ENCODE measurements around the gene TFF2. TPM values are rescaled to one million over a fixed set of nuclear protein-coding genes. Genes with fewer than 3 reads are reported as not detected.
A peak's percentile ranks its signal among the peaks of the same experiment; 100 is the strongest.

Gene TFF2, protein sequence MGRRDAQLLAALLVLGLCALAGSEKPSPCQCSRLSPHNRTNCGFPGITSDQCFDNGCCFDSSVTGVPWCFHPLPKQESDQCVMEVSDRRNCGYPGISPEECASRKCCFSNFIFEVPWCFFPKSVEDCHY
- not detected for total RNA-seq

DNA sequence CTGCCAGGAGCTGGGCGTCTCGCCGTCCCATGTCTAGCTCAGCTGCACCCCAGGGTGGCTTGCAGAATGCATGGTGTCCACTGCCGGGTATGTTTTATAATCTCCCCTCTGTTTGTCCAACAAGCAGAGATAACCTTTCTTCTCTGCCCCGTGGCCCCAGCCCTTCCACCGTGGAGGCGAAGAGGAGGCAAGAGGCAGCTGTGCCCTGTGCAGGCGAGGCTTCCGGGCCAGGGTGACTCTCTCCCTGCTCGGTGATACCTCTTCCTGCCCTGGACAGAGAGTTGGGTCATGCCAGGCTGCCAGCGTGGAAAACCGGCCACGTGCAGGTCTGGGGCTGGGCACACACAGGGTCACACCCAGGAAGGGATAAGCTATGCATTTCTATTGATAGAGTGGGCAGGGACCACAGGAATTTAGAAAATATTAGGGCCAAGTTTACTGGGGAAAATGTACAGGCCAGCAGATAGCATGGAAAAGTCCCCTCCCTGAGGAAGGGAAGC, at the start of gene TFF2:
TFF2 (minus strand) TSS at position 68 of the 500 bp plus-strand sequence; CDS start at position 31, 37 bp downstream.
- H3K9me3 Mint-ChIP-seq (ENCODE audit: low read depth), result peaks cover 5% of the 10 kb centered on the region
- CTCF ChIA-PET, result no interaction called here
- ATAC-seq, result no peak
- H3K27ac Mint-ChIP-seq, result no peak within 1 kb of the TSS
- no peak for DNase-seq
- H3K4me1 Mint-ChIP-seq, result no peaks in the 10 kb centered on the region
- peaks cover 3% of the 10 kb centered on the region for H3K27me3 Mint-ChIP-seq
- no peaks in the 10 kb centered on the region for H3K36me3 Mint-ChIP-seq
- H3K4me3 Mint-ChIP-seq, result no peak within 1 kb of the TSS

DNA sequence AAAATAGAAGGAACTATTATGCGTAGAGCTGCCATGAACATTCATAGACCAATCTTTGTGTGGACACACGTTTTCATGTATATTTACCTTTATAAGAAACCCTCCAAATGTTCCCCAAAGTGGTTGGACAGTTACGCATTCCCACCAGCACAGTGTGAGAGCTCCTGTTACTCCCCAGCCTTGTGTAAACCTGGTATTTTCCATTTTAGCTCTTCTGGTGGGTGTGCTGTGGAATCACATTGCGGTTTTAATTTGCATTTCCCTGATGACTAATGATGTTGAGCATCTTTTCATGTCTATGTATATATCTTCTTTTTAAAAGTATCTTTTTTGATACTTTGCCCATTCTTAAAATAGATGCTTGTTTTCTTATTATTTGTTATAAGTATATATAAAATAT, 49.7 kb upstream of the TFF2 start:
- peak overlapping the region; percentile 30 for H3K4me3 Mint-ChIP-seq
- no peak for DNase-seq
- no peaks in the 10 kb centered on the region for H3K27me3 Mint-ChIP-seq
- peaks cover 42% of the 10 kb centered on the region for H3K36me3 Mint-ChIP-seq
- H3K9me3 Mint-ChIP-seq (ENCODE audit: low read depth), result peaks cover 7% of the 10 kb centered on the region
- H3K27ac Mint-ChIP-seq, result peak overlapping the region; percentile 45
- peaks cover 48% of the 10 kb centered on the region for H3K4me1 Mint-ChIP-seq
- CTCF ChIA-PET, result interaction anchor here (0.7 to 1.4 kb wide), 4 partner anchors 19 to 142 kb away, joined by 3 to 5 read pairs (median 3); no protein-coding TSS in a partner anchor
- peak; percentile 11 for ATAC-seq

DNA sequence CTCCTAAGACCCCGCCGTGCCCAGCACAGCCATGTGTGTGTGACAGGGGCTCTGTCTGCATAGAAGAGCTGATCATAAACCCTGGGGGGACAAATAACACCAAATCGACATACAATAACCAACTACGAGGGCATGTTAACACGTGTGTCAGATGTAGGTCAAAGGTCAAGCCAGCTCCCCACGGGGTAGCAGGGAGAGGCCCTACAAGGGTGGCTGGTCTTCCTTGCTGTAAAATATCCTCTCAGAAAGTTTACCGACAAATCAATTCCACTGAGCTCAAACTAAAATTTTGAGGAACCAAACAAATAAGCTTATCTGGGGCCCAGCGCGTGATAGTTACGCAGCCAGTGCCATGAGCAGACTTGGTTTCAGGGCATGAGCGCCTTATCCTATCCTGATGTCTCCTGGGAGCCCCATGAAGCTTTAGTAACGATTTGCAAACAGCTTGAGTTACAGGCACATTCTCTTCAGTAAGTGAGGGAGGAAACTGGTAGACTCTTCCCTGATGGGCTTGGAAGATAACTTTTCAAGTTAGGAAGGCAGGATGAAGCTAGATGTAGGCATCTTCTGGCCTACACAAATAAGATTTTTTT, 47.7 kb upstream of the TFF2 start:
- CTCF ChIA-PET, result interaction anchor here (1.2 to 1.8 kb wide), 3 partner anchors 17 to 89 kb away, joined by 5 to 11 read pairs (median 6); no protein-coding TSS in a partner anchor
- DNase-seq (no peak), ATAC-seq (no peak)
- Mint-ChIP-seq H3K9me3 (ENCODE audit: low read depth) (peaks cover 7% of the 10 kb centered on the region), H3K36me3 (peaks cover 30% of the 10 kb centered on the region), H3K4me3 (no peak overlapping the region), H3K27me3 (no peaks in the 10 kb centered on the region), H3K4me1 (peaks cover 48% of the 10 kb centered on the region), H3K27ac (peak overlapping the region; percentile 60)

GRCh38 chr21:42397746-42398394, 47.1 kb upstream of the TFF2 start:
- peak overlapping the region; percentile 60 for H3K27ac Mint-ChIP-seq
- H3K9me3 Mint-ChIP-seq (ENCODE audit: low read depth), result peaks cover 7% of the 10 kb centered on the region
- CTCF ChIA-PET, result interaction anchor here (1.2 to 1.8 kb wide), 2 partner anchors 16 to 88 kb away, joined by 5 to 11 read pairs; no protein-coding TSS in a partner anchor
- no peak for DNase-seq
- H3K4me3 Mint-ChIP-seq, result no peak overlapping the region
- H3K4me1 Mint-ChIP-seq, result peaks cover 52% of the 10 kb centered on the region
- H3K27me3 Mint-ChIP-seq, result no peaks in the 10 kb centered on the region
- no peak for ATAC-seq
- H3K36me3 Mint-ChIP-seq, result peaks cover 31% of the 10 kb centered on the region

GRCh38 chr21:42396799-42397745, 46.3 kb upstream of the TFF2 start:
- Mint-ChIP-seq H3K4me3 (no peak overlapping the region), H3K4me1 (peaks cover 52% of the 10 kb centered on the region), H3K9me3 (ENCODE audit: low read depth) (peaks cover 5% of the 10 kb centered on the region), H3K27me3 (no peaks in the 10 kb centered on the region), H3K27ac (no peak overlapping the region), H3K36me3 (peaks cover 34% of the 10 kb centered on the region)
- CTCF ChIA-PET, result interaction anchor here (0.7 to 1.6 kb wide), 2 partner anchors 17 to 53 kb away, joined by 3 read pairs; no protein-coding TSS in a partner anchor
- no peak for ATAC-seq
- DNase-seq, result no peak

DNA sequence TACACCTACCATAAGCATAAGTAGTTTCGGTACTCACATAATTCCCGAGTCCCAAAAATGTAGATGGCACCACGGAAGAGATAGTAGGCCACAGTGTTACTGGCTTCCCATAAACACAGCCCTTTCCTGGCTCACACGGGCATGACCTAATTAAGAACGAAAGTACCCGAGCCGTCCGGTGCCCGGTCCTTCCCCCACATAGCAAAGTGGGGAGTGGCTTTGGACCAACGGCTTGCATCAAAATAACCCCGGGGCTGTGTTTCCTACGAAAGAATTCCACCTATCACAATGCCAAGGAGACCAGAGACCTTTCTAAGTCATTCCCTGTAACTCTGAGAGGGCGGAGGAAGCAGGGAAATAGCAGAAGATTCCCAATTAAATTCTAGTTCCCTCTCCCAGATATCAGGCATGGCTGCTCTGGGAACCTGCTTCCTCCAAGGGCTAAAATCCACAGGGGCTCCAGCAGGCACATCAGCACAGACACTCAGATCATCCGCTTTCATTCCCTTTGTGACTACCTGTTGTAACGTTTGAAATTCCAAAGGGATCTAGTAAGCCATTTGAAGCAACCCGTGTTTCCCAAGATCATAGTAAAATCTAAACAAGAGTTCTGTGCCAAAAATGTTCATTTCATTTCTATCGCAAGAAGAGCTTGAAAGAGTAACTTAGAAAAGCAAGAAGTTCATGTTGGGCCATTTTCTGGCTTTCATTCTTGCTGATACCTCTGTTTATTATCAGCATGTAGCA, 45.3 kb upstream of the TFF2 start, which contains the start of gene TMPRSS3:
TMPRSS3 (minus strand) TSS at position 148 of the 747 bp plus-strand sequence. CDS start 635 bp downstream, outside the sequence.
- Mint-ChIP-seq H3K4me3 (no peak within 1 kb of the TSS), H3K27ac (no peak within 1 kb of the TSS), H3K4me1 (peaks cover 50% of the 10 kb centered on the region), H3K36me3 (peaks cover 28% of the 10 kb centered on the region), H3K9me3 (ENCODE audit: low read depth) (no peaks in the 10 kb centered on the region), H3K27me3 (no peaks in the 10 kb centered on the region)
- CTCF ChIA-PET, result interaction anchor here (0.7 to 1.6 kb wide), 2 partner anchors 16 to 54 kb away, joined by 3 read pairs; no protein-coding TSS in a partner anchor
- DNase-seq, result no peak
- no peak for ATAC-seq

GRCh38 chr21:42395302-42395701, 44.5 kb upstream of the TFF2 start:
- H3K27ac Mint-ChIP-seq, result no peak overlapping the region
- peaks cover 49% of the 10 kb centered on the region for H3K4me1 Mint-ChIP-seq
- H3K4me3 Mint-ChIP-seq, result no peak overlapping the region
- peaks cover 30% of the 10 kb centered on the region for H3K36me3 Mint-ChIP-seq
- no peaks in the 10 kb centered on the region for H3K9me3 Mint-ChIP-seq (ENCODE audit: low read depth)
- DNase-seq, result no peak
- no peaks in the 10 kb centered on the region for H3K27me3 Mint-ChIP-seq
- CTCF ChIA-PET, result no interaction called here
- no peak for ATAC-seq

GRCh38 chr21:42393443-42393950, 42.7 kb upstream of the TFF2 start:
- Mint-ChIP-seq H3K36me3 (peaks cover 35% of the 10 kb centered on the region), H3K27me3 (no peaks in the 10 kb centered on the region), H3K4me3 (peak overlapping the region; percentile 56), H3K4me1 (peaks cover 55% of the 10 kb centered on the region), H3K27ac (peak overlapping the region; percentile 73), H3K9me3 (ENCODE audit: low read depth) (no peaks in the 10 kb centered on the region)
- ATAC-seq (peak; percentile 16), DNase-seq (no peak)
- CTCF ChIA-PET, result interaction anchor here (0.8 to 3.1 kb wide), 7 partner anchors 11 to 49 kb away, joined by 3 to 17 read pairs (median 6); partner anchors contain the start of gene UBASH3A

DNA sequence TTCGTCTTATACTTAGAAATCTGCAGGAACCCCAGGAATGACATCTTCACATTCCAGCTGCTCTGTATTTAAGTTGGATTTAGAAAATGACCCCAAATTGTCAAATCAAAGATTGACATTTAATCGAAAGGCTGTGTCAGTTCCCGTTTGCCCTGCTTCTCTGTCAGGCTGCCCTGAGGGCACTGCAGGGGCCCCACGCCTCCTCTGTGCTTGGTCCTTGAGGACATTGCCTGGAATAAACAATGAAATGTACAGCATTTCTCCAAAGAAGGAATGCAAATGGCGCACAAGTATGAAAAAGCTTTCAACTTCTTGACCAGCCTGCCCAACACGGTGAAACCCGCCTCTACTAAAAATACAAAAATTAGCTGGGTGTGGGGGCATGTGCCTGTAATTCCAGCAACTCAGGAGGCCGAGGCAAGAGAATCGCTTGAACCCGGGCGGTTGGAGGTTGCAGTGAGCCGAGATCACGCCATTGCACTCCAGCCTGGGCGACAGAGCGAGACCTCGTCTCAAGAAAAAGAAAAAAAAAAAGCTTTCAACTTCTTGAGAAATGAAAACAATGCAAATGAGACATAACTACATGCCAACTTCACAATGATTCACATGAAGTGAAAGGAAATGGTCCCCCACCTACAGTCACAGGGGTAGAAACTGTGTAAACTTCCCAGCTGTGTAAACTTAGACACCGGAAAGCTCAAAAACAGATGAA, 42.1 kb upstream of the TFF2 start:
- peak overlapping the region; percentile 56 for H3K4me3 Mint-ChIP-seq
- H3K27me3 Mint-ChIP-seq, result no peaks in the 10 kb centered on the region
- peak overlapping the region; percentile 73 for H3K27ac Mint-ChIP-seq
- peaks cover 32% of the 10 kb centered on the region for H3K36me3 Mint-ChIP-seq
- no peaks in the 10 kb centered on the region for H3K9me3 Mint-ChIP-seq (ENCODE audit: low read depth)
- ATAC-seq (peak; percentile 78), DNase-seq (no peak)
- peaks cover 50% of the 10 kb centered on the region for H3K4me1 Mint-ChIP-seq
- CTCF ChIA-PET, result interaction anchor here (0.8 to 3.1 kb wide), 8 partner anchors 11 to 50 kb away, joined by 3 to 17 read pairs (median 4); partner anchors contain the start of gene UBASH3A

DNA sequence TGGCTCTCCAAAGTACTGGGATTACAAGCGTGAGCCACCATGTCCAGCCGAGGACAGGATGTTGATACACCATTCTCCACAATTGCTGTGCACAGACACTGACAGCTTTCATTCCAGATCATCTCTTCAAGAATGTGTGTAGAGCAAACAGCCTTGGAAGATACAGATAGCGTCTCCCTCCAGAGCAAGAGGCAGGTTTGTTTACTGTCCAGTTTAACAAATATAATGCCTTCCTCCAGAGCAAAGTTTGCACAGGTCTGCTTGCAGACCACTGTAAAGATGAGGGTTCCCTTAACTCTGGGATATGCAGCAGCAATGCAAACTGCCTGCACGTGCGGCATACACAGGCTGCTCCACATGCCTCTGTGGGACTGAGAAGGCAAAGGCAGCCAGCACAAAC, 40.5 kb upstream of the TFF2 start:
- Mint-ChIP-seq H3K4me1 (peaks cover 52% of the 10 kb centered on the region), H3K9me3 (ENCODE audit: low read depth) (no peaks in the 10 kb centered on the region), H3K36me3 (peaks cover 33% of the 10 kb centered on the region), H3K27me3 (no peaks in the 10 kb centered on the region), H3K4me3 (no peak overlapping the region), H3K27ac (no peak overlapping the region)
- CTCF ChIA-PET, result no interaction called here
- no peak for DNase-seq
- ATAC-seq, result no peak

DNA sequence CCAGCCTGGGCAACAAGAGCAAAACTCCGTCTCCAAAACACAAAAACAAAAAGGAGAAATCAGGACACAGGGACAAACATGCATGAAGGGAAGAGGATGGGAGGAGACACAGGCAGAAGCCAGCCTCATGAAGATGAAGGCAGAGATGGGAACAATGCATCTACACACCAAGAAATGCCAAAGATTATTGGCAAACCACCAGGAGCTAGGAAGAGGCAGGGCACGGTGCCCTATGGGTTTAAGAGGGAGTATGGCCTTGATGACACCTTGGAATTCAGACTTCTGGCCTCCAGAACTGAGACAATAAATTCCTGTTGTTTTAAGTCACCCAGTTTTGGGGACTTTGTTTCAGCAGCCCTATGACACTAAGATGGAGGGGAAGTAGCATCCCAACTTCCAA, 39.9 kb upstream of the TFF2 start:
- H3K27ac Mint-ChIP-seq, result no peak overlapping the region
- H3K36me3 Mint-ChIP-seq, result peaks cover 37% of the 10 kb centered on the region
- DNase-seq, result no peak
- no peaks in the 10 kb centered on the region for H3K27me3 Mint-ChIP-seq
- H3K4me1 Mint-ChIP-seq, result peaks cover 51% of the 10 kb centered on the region
- H3K9me3 Mint-ChIP-seq (ENCODE audit: low read depth), result no peaks in the 10 kb centered on the region
- no peak for ATAC-seq
- no peak overlapping the region for H3K4me3 Mint-ChIP-seq
- CTCF ChIA-PET, result no interaction called here

Data from activated CD8-positive, alpha-beta memory T cell treated with anti-CD3 and anti-CD28 coated beads, Interleukin-2, amount 10 ng/mL, durations not matched to agents 7 days and 5 days (primary cell).